Heart left ventricle (tissue), 13 donors: ENCODE measurements around the gene GAL3ST1.

ENCODE experiments used
- CTCF ChIP-seq, 12 donors: fragments of 200-600 bp; sonication (generic) in 4 of 12; IDR thresholded peaks; one replicate each; pipeline versions ENCODE4 v1.5.0 to v1.8.0; 2018 to 2022; ENCODE audit warnings: antibody characterized with exemption in 12 of 12, mild to moderate bottlenecking in 5 of 12
- POLR2A ChIP-seq, 2 donors: fragments of 450-650 bp; IDR thresholded peaks; one replicate each; pipeline ENCODE4 v1.6.1; 2017; ENCODE audit warnings: antibody characterized with exemption in 2 of 2, mild to moderate bottlenecking in 2 of 2, moderate library complexity in 2 of 2
- donor health status: ischemic (EF 13 %, LVEDD 7.1; RV severe dilation, severe dysfunction).
- donor health status: DM: no; HTN: yes; CAD: no.
- donor health status: DM: no; HTN: no; CAD: no.
- donor health status: ischemic (EF 25% LVEDD 6.9; RV normal size, moderate dysfunction).
- donor health status: ischemic (EF 25% LVEDD 5.7; RV mildly dilated, moderate dysfunction).
- donor health status: ischemic (EF 35%, LVEDD 5.7; RV mildly dilated, moderate dysfunction).
- donor health status: nonischemic (EF 11% LVEDD 7.7; RV severe dilation, severe dysfunction).
- donor health status: DM: yes; HTN: yes; CAD: no.
- donor health status: PGD.
- donor health status: ischemic (EF 29% LVEDD 5.4; RV normal size, mild dysfunction).
- donor health status: nonischemic (EF 23%, LVEDD 6.1; RV moderate dilation, normal function).

- TF ChIP-seq CTCF (IDR thresholded peaks at IDR 0.05) (no peak), POLR2A (IDR thresholded peaks at IDR 0.05) (no peak)
Observed at GRCh38 chr22:30596199-30596598, 21.7 kb upstream of the GAL3ST1 start.
